ENCODE results near the gene FUBP3. TPM values are rescaled to one million over a fixed set of nuclear protein-coding genes. Genes with fewer than 3 reads are reported as not detected.

FUBP3 gene, protein sequence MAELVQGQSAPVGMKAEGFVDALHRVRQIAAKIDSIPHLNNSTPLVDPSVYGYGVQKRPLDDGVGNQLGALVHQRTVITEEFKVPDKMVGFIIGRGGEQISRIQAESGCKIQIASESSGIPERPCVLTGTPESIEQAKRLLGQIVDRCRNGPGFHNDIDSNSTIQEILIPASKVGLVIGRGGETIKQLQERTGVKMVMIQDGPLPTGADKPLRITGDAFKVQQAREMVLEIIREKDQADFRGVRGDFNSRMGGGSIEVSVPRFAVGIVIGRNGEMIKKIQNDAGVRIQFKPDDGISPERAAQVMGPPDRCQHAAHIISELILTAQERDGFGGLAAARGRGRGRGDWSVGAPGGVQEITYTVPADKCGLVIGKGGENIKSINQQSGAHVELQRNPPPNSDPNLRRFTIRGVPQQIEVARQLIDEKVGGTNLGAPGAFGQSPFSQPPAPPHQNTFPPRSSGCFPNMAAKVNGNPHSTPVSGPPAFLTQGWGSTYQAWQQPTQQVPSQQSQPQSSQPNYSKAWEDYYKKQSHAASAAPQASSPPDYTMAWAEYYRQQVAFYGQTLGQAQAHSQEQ
- total RNA-seq (2014; rRNA removed; shearing (Covaris generic)) = 97.1 and 105 TPM in 2 replicates

DNA sequence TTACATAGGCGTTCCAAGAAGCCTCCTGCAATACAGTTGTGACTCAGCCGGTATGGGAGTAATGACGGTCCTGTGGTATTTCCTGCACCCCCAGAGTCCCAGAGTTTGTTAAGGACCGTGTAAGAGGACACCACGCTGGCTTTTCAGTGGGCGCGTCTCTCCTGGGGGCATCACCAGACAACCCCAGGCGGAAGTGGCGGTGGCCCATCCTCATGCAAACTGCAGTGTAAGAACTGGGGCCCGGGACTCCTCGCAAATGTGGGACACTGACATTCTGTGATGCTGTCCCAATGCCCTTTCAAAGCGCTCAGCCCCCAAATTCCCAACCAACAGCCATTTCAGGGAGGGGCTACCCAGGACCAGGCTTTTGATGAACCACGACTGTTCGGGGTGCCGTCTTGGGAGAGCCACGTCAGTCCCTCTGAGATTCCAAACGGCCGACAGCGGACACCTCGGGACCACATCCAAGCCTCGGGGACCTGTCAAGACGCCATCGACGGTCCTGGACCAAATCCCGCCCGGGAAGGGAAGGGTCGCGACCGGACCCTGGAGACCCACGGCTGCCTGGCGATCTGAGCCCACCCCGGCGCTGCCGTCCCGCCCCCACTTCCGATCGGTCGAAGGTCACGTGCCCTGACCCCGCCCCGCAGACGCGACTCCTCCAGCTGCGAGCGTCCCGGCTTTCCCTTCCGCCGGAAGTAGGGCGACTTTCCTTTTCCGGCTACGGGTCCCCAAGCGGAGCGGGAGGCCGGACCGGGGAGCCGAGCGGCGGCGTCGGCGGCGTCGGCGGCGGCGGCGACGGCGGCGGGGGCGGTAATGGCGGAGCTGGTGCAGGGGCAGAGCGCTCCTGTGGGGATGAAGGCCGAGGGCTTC is at the start of gene FUBP3:
FUBP3 (plus strand) TSS at position 713 of the 873 bp plus-strand sequence; CDS start at position 817, 104 bp downstream.

DNA sequence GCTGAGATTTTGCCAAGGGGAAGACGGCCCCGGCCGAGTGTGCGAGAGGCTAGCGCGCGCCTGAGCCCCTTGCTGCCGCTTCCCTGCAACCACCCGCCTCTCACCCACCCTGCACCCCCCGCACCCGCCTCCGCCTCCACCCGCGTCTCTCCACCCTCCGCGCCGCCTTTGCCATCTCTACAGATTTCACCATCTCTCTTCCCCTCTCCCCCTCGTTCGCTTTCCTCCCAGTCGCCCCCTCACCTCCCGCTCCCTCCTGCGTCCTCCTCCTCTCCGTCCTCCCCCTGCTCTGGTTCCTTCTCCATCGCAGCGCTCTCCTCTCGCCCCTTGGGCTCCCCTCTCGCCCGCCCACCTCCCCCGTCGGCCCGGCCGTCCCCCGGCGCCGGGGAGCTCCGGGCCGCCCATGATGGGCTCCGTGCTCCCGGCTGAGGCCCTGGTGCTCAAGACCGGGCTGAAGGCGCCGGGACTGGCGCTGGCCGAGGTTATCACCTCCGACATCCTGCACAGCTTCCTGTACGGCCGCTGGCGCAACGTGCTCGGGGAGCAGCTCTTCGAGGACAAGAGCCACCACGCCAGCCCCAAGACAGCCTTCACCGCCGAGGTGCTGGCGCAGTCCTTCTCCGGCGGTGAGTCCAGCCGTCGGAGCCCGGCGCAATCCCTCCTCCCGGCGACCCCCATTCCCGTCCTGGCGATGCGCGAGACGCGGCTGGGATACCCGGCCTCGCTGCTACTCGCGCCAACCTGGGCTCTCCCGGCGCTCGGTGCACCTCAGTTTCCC is 85.1 kb downstream of the FUBP3 start, which contains the start of gene PRDM12:
PRDM12 (plus strand) TSS at position 344 of the 778 bp plus-strand sequence; CDS start at position 404, 60 bp downstream.

Small RNAs within 50 kb of the gene (small RNA-seq; reads per million reads assigned to genes)
- not detected for gene MIR6856

Other genes starting within 250 kb of the FUBP3 start
- 8.7 and 9.4 TPM in 2 replicates for gene ASS1, start 134.6 kb upstream of the FUBP3 start, total RNA-seq (2014; rRNA removed; shearing (Covaris generic))
- 0.08 and 0.11 TPM in 2 replicates for gene PRDM12, start 85.0 kb downstream of the FUBP3 start, total RNA-seq (2014; rRNA removed; shearing (Covaris generic))
- 70.8 and 84.0 TPM in 2 replicates for gene EXOSC2, start 114.2 kb downstream of the FUBP3 start, total RNA-seq (2014; rRNA removed; shearing (Covaris generic))

Data from A375 (cell line).